Upper lobe of right lung (tissue), 1 donor: ENCODE data around the gene NR2C2. TPM values are rescaled to one million over a fixed set of nuclear protein-coding genes. Genes with fewer than 3 reads are reported as not detected.

Experiments used
- ATAC-seq: fragments of 200-7000 bp; cut with Tn5 transposase; one replicate; pipeline ENCODE4 v1.9.1; 2020; ENCODE audit warnings: mild to moderate bottlenecking, moderate library complexity
- DNase-seq: peaks from one replicate; pipeline ENCODE4 v3.0.0-alpha.2; 2020
- H3K27ac ChIP-seq: fragments of 200-600 bp; one replicate; pipeline ENCODE4 v1.8.0; 2022
- H3K27me3 ChIP-seq: fragments of 200-600 bp; one replicate; pipeline ENCODE4 v1.8.0; 2022; ENCODE audit warnings: mild to moderate bottlenecking
- H3K36me3 ChIP-seq: fragments of 200-600 bp; one replicate; pipeline ENCODE4 v1.8.0; 2022
- H3K4me1 ChIP-seq: fragments of 200-600 bp; one replicate; pipeline ENCODE4 v1.8.0; 2022
- H3K4me3 ChIP-seq: fragments of 200-600 bp; one replicate; pipeline ENCODE4 v1.8.0; 2022; ENCODE audit warnings: mild to moderate bottlenecking
- H3K9me3 ChIP-seq: fragments of 200-600 bp; one replicate; pipeline ENCODE4 v1.8.0; 2022
- CTCF ChIP-seq: fragments of 200-600 bp; IDR thresholded peaks from one replicate; pipeline ENCODE4 v1.8.0; 2022; ENCODE audit warnings: antibody characterized with exemption
- intact Hi-C: fragments of 100-400 bp; cut with DNase I; formaldehyde crosslinking; loops from one replicate; pipeline ENCODE4 v1.11.0; 2022
- total RNA-seq: library from RNA; stranded (reverse); fragmentation: NEBNext Ultra II Directional; extraction: Animal tissue kit (Norgen Biotek cat#: 25700); gene quantifications from one replicate; pipeline ENCODE4 v1.2.1, GENCODE V29; 2021
- donor health status: DM: no; HTN: yes; CAD: no; lungs with severe emphysema.

Gene NR2C2
- total RNA-seq, 1 donor from 2014 or later = 52.5 TPM

GRCh38 chr3:15040844-15041243, 93.5 kb downstream of the NR2C2 start:
- Histone ChIP-seq H3K36me3 (peaks cover 97% of the 10 kb centered on the region), H3K27me3 (no peaks in the 10 kb centered on the region), H3K4me3 (no peak overlapping the region), H3K27ac (no peak overlapping the region), H3K4me1 (no peaks in the 10 kb centered on the region), H3K9me3 (no peaks in the 10 kb centered on the region)
- ATAC-seq = no peak
- no peak for TF ChIP-seq CTCF
- intact Hi-C loops = no loop called here
- DNase-seq = no peak

GRCh38 chr3:15041950-15042349, 94.6 kb downstream of the NR2C2 start:
- Histone ChIP-seq H3K9me3 (no peaks in the 10 kb centered on the region), H3K27me3 (no peaks in the 10 kb centered on the region), H3K4me1 (no peaks in the 10 kb centered on the region), H3K36me3 (peaks cover 97% of the 10 kb centered on the region), H3K27ac (no peak overlapping the region), H3K4me3 (no peak overlapping the region)
- ATAC-seq (peak; percentile 77), DNase-seq (no peak)
- intact Hi-C loops = no loop called here
- TF ChIP-seq CTCF = no peak

GRCh38 chr3:15042936-15043335, 95.6 kb downstream of the NR2C2 start:
- Histone ChIP-seq H3K4me1 (no peaks in the 10 kb centered on the region), H3K9me3 (no peaks in the 10 kb centered on the region), H3K36me3 (peaks cover 98% of the 10 kb centered on the region), H3K27ac (no peak overlapping the region), H3K4me3 (no peak overlapping the region), H3K27me3 (no peaks in the 10 kb centered on the region)
- DNase-seq (no peak), ATAC-seq (no peak)
- no peak for TF ChIP-seq CTCF
- intact Hi-C loops = no loop called here

- intact Hi-C loops = no loop called here
- H3K27ac ChIP-seq = no peak overlapping the region
- no peaks in the 10 kb centered on the region for H3K27me3 ChIP-seq
- no peak for DNase-seq
- no peaks in the 10 kb centered on the region for H3K9me3 ChIP-seq
- H3K4me1 ChIP-seq = no peaks in the 10 kb centered on the region
- H3K36me3 ChIP-seq = peaks cover 98% of the 10 kb centered on the region
- ATAC-seq = no peak
- H3K4me3 ChIP-seq = no peak overlapping the region
- TF ChIP-seq CTCF = no peak
These were observed 96.2 kb downstream of the NR2C2 start for GRCh38 chr3:15043408-15044171.

GRCh38 chr3:15044326-15044725, 96.9 kb downstream of the NR2C2 start:
- peaks cover 98% of the 10 kb centered on the region for H3K36me3 ChIP-seq
- no peak for DNase-seq
- no peak overlapping the region for H3K27ac ChIP-seq
- intact Hi-C loops = no loop called here
- H3K4me3 ChIP-seq = no peak overlapping the region
- H3K27me3 ChIP-seq = no peaks in the 10 kb centered on the region
- ATAC-seq = no peak
- no peak for TF ChIP-seq CTCF
- H3K9me3 ChIP-seq = no peaks in the 10 kb centered on the region
- no peaks in the 10 kb centered on the region for H3K4me1 ChIP-seq
